H1 (cell line): ENCODE results near the gene BBS7. TPM values are rescaled to one million over a fixed set of nuclear protein-coding genes. Genes with fewer than 3 reads are reported as not detected.

Experiments
- CTCF ChIA-PET: fragments of 300-600 bp; sonication (Branson Sonifier 250); formaldehyde crosslinking; loops from one replicate; lab custom pipeline; 2021; ENCODE audit not compliant: partially characterized antibody; lab: Charles Lee
- POLR2A ChIA-PET: fragments of 300-600 bp; sonication (Branson Sonifier 250); formaldehyde crosslinking; loops from one replicate; lab custom pipeline; 2021; ENCODE audit warnings: inconsistent platforms; ENCODE audit not compliant: partially characterized antibody; lab: Charles Lee
- DNase-seq, 2 experiments: peaks; one replicate each; pipeline versions ENCODE4 v3.0.0 to v3.0.0-alpha.2; 2010 to 2022; ENCODE audit warnings: low spot score in 2 of 2, low read depth in 1 of 2, mixed read lengths in 1 of 2
- FAIRE-seq: peaks from 2 replicates; lab custom pipeline; 2011; peaks lifted over from hg19 to GRCh38; lab: Jason Lieb, UNC
- H2AFZ ChIP-seq: 2 replicates; pipeline ENCODE4 v1.8.1; 2012; ENCODE audit warnings: low read length, inconsistent platforms
- H2AK5ac ChIP-seq: 2 replicates; pipeline ENCODE4 v1.6.1; 2013; ENCODE audit warnings: low read depth, low read length
- H2BK120ac ChIP-seq: replicated peaks from 2 replicates; pipeline ENCODE3; 2013; ENCODE audit warnings: low read depth, low read length, inconsistent platforms
- H2BK12ac ChIP-seq: 2 replicates; pipeline ENCODE4 v1.6.1; 2013; ENCODE audit warnings: low read depth, low read length
- H2BK15ac ChIP-seq: 2 replicates; pipeline ENCODE4 v1.6.1; 2013; ENCODE audit warnings: low read length
- H2BK20ac ChIP-seq: 2 replicates; pipeline ENCODE4 v1.6.1; 2013; ENCODE audit warnings: low read length
- H2BK5ac ChIP-seq: 2 replicates; pipeline ENCODE4 v1.6.1; 2013; ENCODE audit warnings: low read depth, low read length
- H3K14ac ChIP-seq: 2 replicates; pipeline ENCODE4 v1.6.1; 2013; ENCODE audit warnings: inconsistent platforms; ENCODE audit not compliant: insufficient read length
- H3K18ac ChIP-seq: 2 replicates; pipeline ENCODE4 v1.6.1; 2013; ENCODE audit warnings: low read length; ENCODE audit errors: extremely low read depth
- H3K23ac ChIP-seq: 2 replicates; pipeline ENCODE4 v1.6.1; 2013; ENCODE audit warnings: inconsistent platforms; ENCODE audit not compliant: insufficient read length
- H3K23me2 ChIP-seq: 2 replicates; pipeline ENCODE4 v1.6.1; 2013; ENCODE audit warnings: low read depth, low read length
- H3K27ac ChIP-seq: 2 replicates; pipeline ENCODE4 v1.6.1; 2011; ENCODE audit warnings: low read depth, low read length, inconsistent platforms
- H3K27me3 ChIP-seq, 4 experiments: replicated peaks in 1 of 4; 1 replicate in 1 of 4; 2 replicates in 3 of 4; pipeline versions ENCODE4 v1.6.1 to v1.8.1; 2011 to 2013; ENCODE audit warnings: low read length in 3 of 4, mild to moderate bottlenecking in 3 of 4, inconsistent platforms in 2 of 4, mixed read lengths in 2 of 4, moderate library complexity in 1 of 4; ENCODE audit not compliant: control insufficient read depth in 3 of 4, insufficient read depth in 3 of 4; ENCODE audit errors: extremely low read depth in 1 of 4
- H3K36me3 ChIP-seq, 4 experiments: 2 replicates each; pipeline versions ENCODE4 v1.6.1 to v1.8.1; 2011 to 2013; ENCODE audit warnings: mild to moderate bottlenecking in 4 of 4, low read length in 3 of 4, moderate library complexity in 2 of 4, control low read depth in 1 of 4, inconsistent platforms in 1 of 4; ENCODE audit not compliant: insufficient read depth in 4 of 4, control insufficient read depth in 2 of 4
- H3K4ac ChIP-seq: replicated peaks from 2 replicates; pipeline ENCODE3; 2013; ENCODE audit warnings: low read length, low read depth, mixed read lengths, inconsistent platforms; ENCODE audit not compliant: insufficient read length
- H3K4me1 ChIP-seq, 4 experiments: replicated peaks in 1 of 4; 1 replicate in 1 of 4; 2 replicates in 3 of 4; pipeline versions ENCODE4 v1.6.1 to v1.8.1; 2011 to 2013; ENCODE audit warnings: low read length in 3 of 4, inconsistent platforms in 2 of 4, mixed read lengths in 1 of 4; ENCODE audit not compliant: insufficient read depth in 4 of 4, control insufficient read depth in 3 of 4
- H3K4me2 ChIP-seq, 2 experiments: 2 replicates each; pipeline versions ENCODE4 v1.6.1 to v1.8.1; 2011 to 2013; ENCODE audit warnings: low read depth in 2 of 2, low read length in 2 of 2, control low read depth in 1 of 2, inconsistent platforms in 1 of 2, mild to moderate bottlenecking in 1 of 2; ENCODE audit not compliant: insufficient read depth in 1 of 2
- H3K4me3 ChIP-seq, 4 experiments: fragments of 200-600, 300-600 bp in 1 of 4; sonication (generic), shearing (Covaris generic), sonication (Bioruptor Twin) in 1 of 4; 2 replicates each; pipeline versions ENCODE4 v1.5.1 to v1.8.1; 2011 to 2016; ENCODE audit warnings: low read length in 4 of 4, low read depth in 3 of 4, control low read depth in 2 of 4, inconsistent platforms in 2 of 4, mild to moderate bottlenecking in 2 of 4, mixed read lengths in 1 of 4, moderate library complexity in 1 of 4; ENCODE audit not compliant: insufficient read depth in 2 of 4; ENCODE audit errors: extremely low read depth in 1 of 4
- H3K56ac ChIP-seq: replicated peaks from 2 replicates; pipeline ENCODE3; 2013; ENCODE audit warnings: low read depth, mild to moderate bottlenecking, mixed read lengths, low read length, inconsistent platforms; ENCODE audit not compliant: insufficient read length
- H3K79me1 ChIP-seq: 2 replicates; pipeline ENCODE4 v1.6.1; 2013; ENCODE audit warnings: low read depth, low read length, control low read depth
- H3K79me2 ChIP-seq, 2 experiments: 2 replicates each; pipeline versions ENCODE4 v1.6.1 to v1.8.1; 2012 to 2013; ENCODE audit warnings: low read length in 2 of 2, mild to moderate bottlenecking in 2 of 2, inconsistent platforms in 1 of 2; ENCODE audit not compliant: insufficient read depth in 2 of 2, control insufficient read depth in 1 of 2
- H3K9ac ChIP-seq, 4 experiments: replicated peaks in 1 of 4; 1 replicate in 1 of 4; 2 replicates in 3 of 4; pipeline versions ENCODE4 v1.6.1 to v1.8.1; 2011 to 2013; ENCODE audit warnings: low read depth in 3 of 4, low read length in 3 of 4, control low read depth in 2 of 4, mild to moderate bottlenecking in 2 of 4, moderate library complexity in 2 of 4, inconsistent platforms in 1 of 4; ENCODE audit errors: extremely low read depth in 1 of 4
- H3K9me3 ChIP-seq, 2 experiments: 2 replicates each; pipeline versions ENCODE4 v1.6.1 to v1.8.1; 2012 to 2013; ENCODE audit warnings: mild to moderate bottlenecking in 2 of 2, moderate library complexity in 2 of 2, control low read depth in 1 of 2, inconsistent platforms in 1 of 2, low read depth in 1 of 2, low read length in 1 of 2, mixed read lengths in 1 of 2; ENCODE audit not compliant: insufficient read depth in 2 of 2
- H4K20me1 ChIP-seq, 2 experiments: replicated peaks in 1 of 2; 2 replicates each; pipeline versions ENCODE3 to v1.8.1; 2011 to 2013; ENCODE audit warnings: inconsistent platforms in 2 of 2, low read length in 2 of 2, mild to moderate bottlenecking in 1 of 2; ENCODE audit not compliant: insufficient read depth in 2 of 2, control insufficient read depth in 1 of 2
- H4K5ac ChIP-seq: 2 replicates; pipeline ENCODE4 v1.6.1; 2013; ENCODE audit warnings: low read length, low read depth, mixed read lengths, inconsistent platforms; ENCODE audit not compliant: insufficient read length
- H4K8ac ChIP-seq: 2 replicates; pipeline ENCODE4 v1.8.0; 2013; ENCODE audit warnings: mild to moderate bottlenecking, moderate library complexity, low read length, inconsistent platforms; ENCODE audit not compliant: insufficient read depth; ENCODE audit errors: extremely low read depth
- H4K91ac ChIP-seq: replicated peaks from 2 replicates; pipeline ENCODE3; 2013; ENCODE audit warnings: low read length, mixed read lengths, inconsistent platforms; ENCODE audit not compliant: insufficient read length
- ATF3 ChIP-seq: IDR thresholded peaks from 2 replicates; pipeline ENCODE4 v1.6.1; 2011; ENCODE audit warnings: low read depth, mild to moderate bottlenecking, low read length; ENCODE audit not compliant: insufficient read depth
- POU5F1 ChIP-seq: IDR thresholded peaks from 2 replicates; pipeline ENCODE4 v1.6.1; 2011; ENCODE audit warnings: low read depth, mild to moderate bottlenecking, low read length, moderate library complexity
- RBBP5 ChIP-seq: IDR thresholded peaks from 2 replicates; pipeline ENCODE4 v1.7.1; 2012; ENCODE audit warnings: low read depth, mild to moderate bottlenecking, inconsistent platforms, low read length, moderate library complexity, borderline replicate concordance
- SAP30 ChIP-seq: fragments of 300-600 bp; sonication (generic); IDR thresholded peaks from 2 replicates; pipeline ENCODE4 v1.7.1; 2012; ENCODE audit warnings: low read length, moderate library complexity, mild to moderate bottlenecking, inconsistent platforms; ENCODE audit not compliant: insufficient read depth, insufficient replicate concordance
- SRF ChIP-seq: IDR thresholded peaks from 2 replicates; pipeline ENCODE4 v1.6.1; 2011; ENCODE audit warnings: mild to moderate bottlenecking, low read depth, low read length, moderate library complexity
- TAF7 ChIP-seq: optimal IDR thresholded peaks from 2 replicates; pipeline ENCODE3; 2011; ENCODE audit warnings: low read depth, mild to moderate bottlenecking, inconsistent platforms, low read length, moderate library complexity, borderline replicate concordance
- WGBS, 2 experiments: shearing (Covaris generic) in 1 of 2; methylation state at CpG; one replicate each; pipeline versions ENCODE4 v1.1.6 to v1.1.7; 2013 to 2015; ENCODE audit warnings: low lambda C conversion rate in 2 of 2, mixed read lengths in 2 of 2, inconsistent platforms in 1 of 2, low coverage in 1 of 2, missing lambda C conversion rate in 1 of 2; ENCODE audit not compliant: insufficient replicate concordance in 2 of 2, insufficient coverage in 1 of 2, insufficient read length in 1 of 2; ENCODE audit errors: extremely low coverage in 1 of 2, missing lambda C conversion rate in 1 of 2; 5-methylcytosine and 5-hydroxymethylcytosine counted together
- polyA plus RNA-seq, 7 experiments: library from polyadenylated mRNA; depleted of rRNA in 3 of 7; stranded (reverse) in 5 of 7; unstranded in 2 of 7; fragments of >200 nt in 5 of 7; fragments of 200-250 nt in 2 of 7; gene quantifications; 1 replicate in 5 of 7; 2 replicates in 1 of 7; 4 replicates in 1 of 7; pipeline versions ENCODE4 v1.2.1 to v1.2.3, GENCODE V29; 2011 to 2013; ENCODE audit warnings: missing spikeins in 2 of 7, mixed read lengths in 2 of 7
- total RNA-seq: library from RNA; stranded (reverse); fragmentation: NEBNext Ultra II Directional; extraction: Animal tissue kit (Norgen Biotek cat#: 25700); gene quantifications from 2 replicates; pipeline ENCODE4 v1.2.1, GENCODE V29; 2021

Gene BBS7
- total and polyA plus RNA-seq, 2 of the 8 experiments (the other 6 are each of a cell fraction or from before 2014, with no cell fraction given) = 16.6 to 21.5 TPM

DNA sequence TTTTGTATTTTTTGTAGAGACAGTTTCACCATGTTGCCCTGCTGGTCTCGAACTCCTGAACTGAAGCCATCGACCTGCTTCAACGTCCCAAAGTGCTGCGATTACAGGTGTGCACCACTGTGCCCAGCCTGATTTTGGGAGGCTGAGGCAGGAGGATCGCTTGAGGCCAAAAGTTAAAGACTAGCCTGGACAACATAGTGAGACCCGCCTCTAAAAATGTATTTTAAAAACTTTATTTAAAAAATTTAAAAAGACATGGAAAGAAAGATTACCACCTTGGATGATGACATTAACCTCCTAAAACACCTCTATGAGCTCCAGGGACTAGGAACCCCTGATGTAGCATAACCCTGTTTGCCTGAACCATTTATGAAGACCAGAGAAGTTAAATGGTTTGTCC is 5.8 kb upstream of the BBS7 start:
- Histone ChIP-seq H3K27me3 (no peaks in the 10 kb centered on the region), H4K5ac (no peak overlapping the region), H3K9me3 (no peaks in the 10 kb centered on the region), H4K20me1 (no peaks in the 10 kb centered on the region), H3K14ac (no peak overlapping the region), H2BK5ac (no peak overlapping the region), H3K23ac (no peak overlapping the region), H2BK12ac (no peak overlapping the region), H3K18ac (no peak overlapping the region), H3K23me2 (no peaks in the 10 kb centered on the region), H3K36me3 (no peaks in the 10 kb centered on the region), H2BK15ac (no peak overlapping the region), H3K4me2 (no peak overlapping the region), H2BK20ac (no peak overlapping the region), H3K79me2 (no peaks in the 10 kb centered on the region), H3K9ac (no peak overlapping the region), H3K79me1 (no peaks in the 10 kb centered on the region), H3K56ac (no peak overlapping the region), H4K91ac (no peak overlapping the region), H2AFZ (no peak overlapping the region), H3K4me1 (no peaks in the 10 kb centered on the region; a peak in 1 of 7 replicates), H2AK5ac (no peak overlapping the region), H3K27ac (no peak overlapping the region), H3K4me3 (no peak overlapping the region), H2BK120ac (no peak overlapping the region), H4K8ac (no peak overlapping the region), H3K4ac (no peak overlapping the region)
- ChIA-PET CTCF (interaction anchor here (1.0 kb wide), 1 partner anchor 22 kb away, joined by 3 read pairs; no protein-coding TSS in a partner anchor), POLR2A (no interaction called here)
- FAIRE-seq (no peak), DNase-seq (no peak)
- TF ChIP-seq SRF = no peak
- no peak for TF ChIP-seq RBBP5
- no peak for TF ChIP-seq TAF7
- no peak for TF ChIP-seq POU5F1
- no peak for TF ChIP-seq ATF3
- TF ChIP-seq SAP30 = no peak
- 95% methylated on average over 6 of the region's 6 CpGs; no CpG with 5 or more reads in 1 of the 2 experiments for WGBS, 2 experiments
